IMR-90 (cell line): ENCODE results near the gene KCNMA1.
A peak's percentile ranks its signal among the peaks of the same experiment; 100 is the strongest.

Source experiments
- CHD1 ChIP-seq: IDR thresholded peaks from 2 replicates; pipeline ENCODE4 v1.6.1; 2012; ENCODE audit warnings: low read depth, low read length, improper control_type of control experiment
- FOS ChIP-seq: fragments of 150-350 bp; IDR thresholded peaks from 2 replicates; pipeline ENCODE4 v1.6.1; 2016; ENCODE audit warnings: low read depth, low read length
- MAFK ChIP-seq: IDR thresholded peaks from 2 replicates; pipeline ENCODE4 v1.6.1; 2012; ENCODE audit warnings: low read depth, low read length, improper control_type of control experiment
- MAZ ChIP-seq: IDR thresholded peaks from 2 replicates; pipeline ENCODE4 v1.6.1; 2012; ENCODE audit warnings: low read depth, mild to moderate bottlenecking, low read length, improper control_type of control experiment, moderate library complexity, borderline replicate concordance
- MXI1 ChIP-seq: IDR thresholded peaks from 2 replicates; pipeline ENCODE4 v1.6.1; 2012; ENCODE audit warnings: low read depth, mild to moderate bottlenecking, low read length, moderate library complexity, borderline replicate concordance
- POLR2A ChIP-seq: IDR thresholded peaks from 2 replicates; pipeline ENCODE4 v1.6.1; 2012; ENCODE audit warnings: mild to moderate bottlenecking, low read depth, low read length
- RAD21 ChIP-seq: IDR thresholded peaks from 2 replicates; pipeline ENCODE4 v1.6.1; 2012; ENCODE audit warnings: low read length, improper control_type of control experiment
- RCOR1 ChIP-seq: IDR thresholded peaks from 2 replicates; pipeline ENCODE4 v1.6.1; 2012; ENCODE audit warnings: mild to moderate bottlenecking, low read length, improper control_type of control experiment; ENCODE audit not compliant: insufficient replicate concordance
- SMC3 ChIP-seq: fragments of 150-350 bp; IDR thresholded peaks from 2 replicates; pipeline ENCODE4 v1.6.1; 2016; ENCODE audit warnings: low read depth, mild to moderate bottlenecking, antibody characterized with exemption, low read length, moderate library complexity
- TF ChIP-seq, protein P1 (sequence below): conservative IDR thresholded peaks from 2 replicates; pipeline ENCODE4 v1.5.1; 2012; ENCODE audit warnings: mild to moderate bottlenecking, low read depth, low read length, improper control_type of control experiment
- TF ChIP-seq, protein P2 (sequence below): fragments of 150-350 bp; IDR thresholded peaks from 2 replicates; pipeline ENCODE4 v1.6.1; 2017; ENCODE audit warnings: mild to moderate bottlenecking, antibody characterized with exemption, low read length, low read depth

DNA sequence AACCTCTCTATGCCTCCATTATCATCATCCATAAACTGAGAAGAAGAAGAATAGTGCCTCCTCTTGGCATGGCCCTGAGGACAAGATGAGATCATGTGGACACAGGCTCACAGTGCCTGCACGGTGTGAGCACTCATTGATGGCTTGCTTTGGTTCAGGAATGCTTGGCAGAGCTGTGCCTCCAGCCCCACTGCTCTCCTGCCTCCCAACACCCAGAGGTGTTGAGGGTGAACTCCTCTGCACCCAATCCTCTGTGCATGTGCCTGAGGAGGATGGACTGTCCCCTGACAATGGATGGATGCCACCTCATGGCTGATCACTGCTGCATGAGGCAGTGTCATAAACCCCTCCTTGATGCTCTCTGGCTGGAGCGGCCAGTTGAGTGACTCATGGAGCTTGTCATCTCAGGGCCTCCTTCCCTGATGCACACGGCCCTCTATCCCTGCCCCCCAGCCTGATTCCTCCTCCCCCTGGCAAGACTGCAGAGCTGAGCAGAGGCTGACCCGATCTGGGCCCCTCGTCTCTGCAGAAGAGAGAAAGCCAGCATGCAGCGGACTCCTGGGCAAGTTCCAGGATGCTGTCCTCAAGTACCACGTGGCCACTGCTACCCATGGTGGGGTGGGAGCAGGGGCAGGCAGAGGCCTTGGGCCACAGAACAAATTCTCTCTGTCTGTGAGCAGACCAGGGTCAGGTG is 136.3 kb downstream of the KCNMA1 start:
- TF ChIP-seq, protein P1, sequence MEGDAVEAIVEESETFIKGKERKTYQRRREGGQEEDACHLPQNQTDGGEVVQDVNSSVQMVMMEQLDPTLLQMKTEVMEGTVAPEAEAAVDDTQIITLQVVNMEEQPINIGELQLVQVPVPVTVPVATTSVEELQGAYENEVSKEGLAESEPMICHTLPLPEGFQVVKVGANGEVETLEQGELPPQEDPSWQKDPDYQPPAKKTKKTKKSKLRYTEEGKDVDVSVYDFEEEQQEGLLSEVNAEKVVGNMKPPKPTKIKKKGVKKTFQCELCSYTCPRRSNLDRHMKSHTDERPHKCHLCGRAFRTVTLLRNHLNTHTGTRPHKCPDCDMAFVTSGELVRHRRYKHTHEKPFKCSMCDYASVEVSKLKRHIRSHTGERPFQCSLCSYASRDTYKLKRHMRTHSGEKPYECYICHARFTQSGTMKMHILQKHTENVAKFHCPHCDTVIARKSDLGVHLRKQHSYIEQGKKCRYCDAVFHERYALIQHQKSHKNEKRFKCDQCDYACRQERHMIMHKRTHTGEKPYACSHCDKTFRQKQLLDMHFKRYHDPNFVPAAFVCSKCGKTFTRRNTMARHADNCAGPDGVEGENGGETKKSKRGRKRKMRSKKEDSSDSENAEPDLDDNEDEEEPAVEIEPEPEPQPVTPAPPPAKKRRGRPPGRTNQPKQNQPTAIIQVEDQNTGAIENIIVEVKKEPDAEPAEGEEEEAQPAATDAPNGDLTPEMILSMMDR: no peak
- TF ChIP-seq POLR2A (no peak), SMC3 (peak; percentile 19; the same call in 1 of the 2 replicates), MXI1 (no peak; the same call in 1 of the 2 replicates), CHD1 (peak; percentile 62; the same call in 1 of the 2 replicates), RCOR1 (no peak), FOS (peak; percentile 82), MAZ (peak; percentile 63; the same call in 1 of the 2 replicates), RAD21 (no peak), MAFK (no peak)
- TF ChIP-seq, protein P2, sequence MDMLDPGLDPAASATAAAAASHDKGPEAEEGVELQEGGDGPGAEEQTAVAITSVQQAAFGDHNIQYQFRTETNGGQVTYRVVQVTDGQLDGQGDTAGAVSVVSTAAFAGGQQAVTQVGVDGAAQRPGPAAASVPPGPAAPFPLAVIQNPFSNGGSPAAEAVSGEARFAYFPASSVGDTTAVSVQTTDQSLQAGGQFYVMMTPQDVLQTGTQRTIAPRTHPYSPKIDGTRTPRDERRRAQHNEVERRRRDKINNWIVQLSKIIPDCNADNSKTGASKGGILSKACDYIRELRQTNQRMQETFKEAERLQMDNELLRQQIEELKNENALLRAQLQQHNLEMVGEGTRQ: peak; percentile 51; the same call in 1 of the 2 replicates
